NCI-H2029 (cell line): ENCODE data around the gene IGSF21.

Experiments used
- DNase-seq: peaks from one replicate; lab custom pipeline; 2025; lab: John Stamatoyannopoulos, UW

Gene IGSF21

GRCh38 chr1:18264450-18265039 lies 156.9 kb downstream of the IGSF21 start:
- DNase-seq: no peak

- no peak for DNase-seq
Observed at GRCh38 chr1:18265641-18266040, 158.0 kb downstream of the IGSF21 start.

GRCh38 chr1:18266391-18266790 lies 158.8 kb downstream of the IGSF21 start:
- DNase-seq: no peak

- DNase-seq: no peak
Observed at GRCh38 chr1:18271336-18271735, 163.7 kb downstream of the IGSF21 start.

- no peak for DNase-seq
Observed at GRCh38 chr1:18278946-18279345, 171.3 kb downstream of the IGSF21 start.

- DNase-seq: no peak
Observed at GRCh38 chr1:18279351-18280074, 171.9 kb downstream of the IGSF21 start.

GRCh38 chr1:18280956-18281355 lies 173.4 kb downstream of the IGSF21 start:
- no peak for DNase-seq

GRCh38 chr1:18282851-18283600 lies 175.4 kb downstream of the IGSF21 start:
- no peak for DNase-seq

- DNase-seq: no peak
Observed at GRCh38 chr1:18283601-18284385, 176.2 kb downstream of the IGSF21 start.

- DNase-seq: no peak
Observed at GRCh38 chr1:18284805-18285537, 177.4 kb downstream of the IGSF21 start.

- DNase-seq: no peak
Observed at GRCh38 chr1:18285538-18285924, 177.9 kb downstream of the IGSF21 start.

GRCh38 chr1:18288722-18289121 lies 181.1 kb downstream of the IGSF21 start:
- DNase-seq: peak; percentile 61

- no peak for DNase-seq
Observed at GRCh38 chr1:18289597-18289996, 182.0 kb downstream of the IGSF21 start.

GRCh38 chr1:18290740-18291412 lies 183.3 kb downstream of the IGSF21 start:
- no peak for DNase-seq

- no peak for DNase-seq
Observed at GRCh38 chr1:18292531-18292930, 184.9 kb downstream of the IGSF21 start.

- DNase-seq: no peak
Observed at GRCh38 chr1:18293291-18293690, 185.7 kb downstream of the IGSF21 start.

- DNase-seq: no peak
Observed at GRCh38 chr1:18294437-18295176, 187.0 kb downstream of the IGSF21 start.

- no peak for DNase-seq
Observed at GRCh38 chr1:18297896-18298648, 190.5 kb downstream of the IGSF21 start.
